Activated naive CD8-positive, alpha-beta T cell treated with anti-CD3 and anti-CD28 coated beads, Interleukin-2, amount 50 U/mL, for 24 hours (primary cell): ENCODE data around the gene CAMKK2.
"Not testable (repeated sequence)": the region's sequence is repeated elsewhere in the genome, so short reads cannot be mapped to it uniquely, and the experiment has no call there.

Experiments
- ATAC-seq: fragments of 150-1000 bp; cut with Tn5 transposase; one replicate; pipeline ENCODE4 v1.10.0; 2021
- DNase-seq: peaks from one replicate; pipeline ENCODE4 v3.0.0; 2021
- H3K27ac Mint-ChIP-seq: one replicate; pipeline ENCODE4 v1.8.0; 2021; ENCODE audit warnings: mild to moderate bottlenecking, mixed read lengths
- H3K27me3 Mint-ChIP-seq: one replicate; pipeline ENCODE4 v1.8.0; 2021; ENCODE audit warnings: mixed read lengths
- H3K36me3 Mint-ChIP-seq: one replicate; pipeline ENCODE4 v1.8.0; 2021; ENCODE audit warnings: low read depth, mixed read lengths
- H3K4me1 Mint-ChIP-seq: one replicate; pipeline ENCODE4 v1.8.0; 2021; ENCODE audit warnings: mixed read lengths
- H3K4me3 Mint-ChIP-seq: one replicate; pipeline ENCODE4 v1.8.0; 2021; ENCODE audit warnings: mild to moderate bottlenecking, moderate library complexity, mixed read lengths
- H3K9me3 Mint-ChIP-seq: one replicate; pipeline ENCODE4 v1.8.0; 2021; ENCODE audit warnings: mixed read lengths

CAMKK2 gene

DNA sequence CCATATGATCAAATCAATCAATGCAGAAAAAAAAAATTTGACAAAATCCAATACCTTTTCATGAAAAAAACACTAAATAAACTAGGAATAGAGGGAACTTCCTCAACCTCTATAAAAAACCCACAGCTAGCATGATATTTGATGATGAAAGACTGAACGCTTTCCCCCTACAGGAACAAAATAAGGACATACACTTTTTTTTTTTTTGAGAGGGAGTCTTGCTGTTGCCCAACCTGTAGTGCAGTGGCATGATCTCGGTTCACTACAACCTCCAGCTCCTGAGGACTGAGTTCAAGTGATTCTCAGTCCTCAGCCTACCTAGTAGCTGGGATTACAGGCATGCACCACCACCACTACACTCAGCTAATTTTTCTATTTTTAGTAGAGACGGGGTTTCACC is 17.9 kb upstream of the CAMKK2 start:
- Mint-ChIP-seq H3K36me3 (peaks cover 57% of the 10 kb centered on the region), H3K9me3 (no peaks in the 10 kb centered on the region)
- ATAC-seq = no peak

DNA sequence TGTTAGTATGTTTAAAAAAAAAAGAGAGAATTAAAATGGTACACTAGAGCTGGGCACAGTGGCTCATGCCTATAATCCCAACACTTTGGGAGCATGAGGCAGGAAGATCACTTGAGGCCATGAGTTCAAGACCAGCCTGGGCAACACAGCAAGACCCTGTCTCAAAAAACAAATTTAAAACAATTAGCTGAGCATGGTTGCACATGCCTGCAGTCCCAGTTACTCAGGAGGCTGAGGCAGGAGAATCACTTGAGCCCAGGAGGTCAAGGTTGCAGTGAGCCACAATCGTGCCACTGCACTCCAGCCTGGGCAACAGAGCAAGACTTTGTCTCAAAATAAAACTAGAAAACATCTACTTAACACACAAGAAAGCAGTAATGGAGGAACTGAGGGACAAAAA is 13.7 kb upstream of the CAMKK2 start:
- not testable (repeated sequence) for DNase-seq, H3K4me3 Mint-ChIP-seq, H3K27ac Mint-ChIP-seq, H3K9me3 Mint-ChIP-seq, ATAC-seq, H3K27me3 Mint-ChIP-seq
- peaks cover 42% of the 10 kb centered on the region for H3K36me3 Mint-ChIP-seq
- H3K4me1 Mint-ChIP-seq = peaks cover 21% of the 10 kb centered on the region

More for the DNA sequence above, 17.9 kb upstream of the CAMKK2 start:
- Mint-ChIP-seq H3K4me1 (peaks cover 34% of the 10 kb centered on the region), H3K4me3 (no peak overlapping the region), H3K27me3 (no peaks in the 10 kb centered on the region), H3K27ac (no peak overlapping the region)
- no peak for DNase-seq

DNA sequence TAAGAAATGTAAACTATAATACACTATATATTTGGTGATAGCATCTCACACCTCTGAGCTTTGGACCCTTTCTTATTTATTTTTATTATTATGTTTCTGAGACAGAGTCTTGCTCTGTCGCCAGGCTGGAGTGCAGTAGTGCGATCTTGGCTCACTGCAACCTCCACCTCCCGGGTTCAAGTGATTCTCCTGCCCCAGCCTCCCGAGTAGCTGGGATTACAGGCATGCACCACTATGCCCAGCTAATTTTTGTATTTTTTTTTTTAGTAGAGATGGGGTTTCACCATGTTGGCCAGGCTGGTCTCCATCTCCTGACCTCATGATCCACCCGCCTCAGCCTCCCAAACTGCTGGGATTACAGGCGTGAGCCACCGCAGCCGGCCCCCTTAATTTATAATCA is 10.9 kb upstream of the CAMKK2 start:
- not testable (repeated sequence) for H3K4me1 Mint-ChIP-seq, H3K4me3 Mint-ChIP-seq, H3K27ac Mint-ChIP-seq, ATAC-seq, H3K27me3 Mint-ChIP-seq, H3K9me3 Mint-ChIP-seq, DNase-seq
- H3K36me3 Mint-ChIP-seq = peaks cover 30% of the 10 kb centered on the region

DNA sequence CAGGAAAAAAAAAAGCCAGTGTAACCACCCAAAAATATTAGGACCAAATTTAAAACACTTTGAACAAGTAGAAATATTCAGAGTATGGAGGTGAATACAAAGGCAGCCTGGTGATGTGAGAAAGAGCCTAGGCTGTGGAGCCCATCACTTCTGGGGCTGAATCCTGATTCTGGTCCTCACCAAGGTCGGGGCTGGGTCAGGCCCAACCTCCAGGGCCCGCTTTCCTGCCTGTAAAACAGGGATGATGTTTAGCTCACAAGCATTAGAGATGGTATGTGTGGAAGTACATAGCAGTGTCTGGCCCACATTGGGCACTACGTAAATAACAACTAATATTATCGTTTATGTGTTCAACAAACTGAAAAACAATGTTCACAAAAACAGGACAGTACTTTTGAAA is 7.8 kb upstream of the CAMKK2 start:
- H3K9me3 Mint-ChIP-seq = no peaks in the 10 kb centered on the region
- H3K27ac Mint-ChIP-seq = no peak overlapping the region
- DNase-seq = no peak
- peaks cover 11% of the 10 kb centered on the region for H3K36me3 Mint-ChIP-seq
- no peak overlapping the region for H3K4me3 Mint-ChIP-seq
- no peak for ATAC-seq
- no peaks in the 10 kb centered on the region for H3K27me3 Mint-ChIP-seq
- no peaks in the 10 kb centered on the region for H3K4me1 Mint-ChIP-seq

DNA sequence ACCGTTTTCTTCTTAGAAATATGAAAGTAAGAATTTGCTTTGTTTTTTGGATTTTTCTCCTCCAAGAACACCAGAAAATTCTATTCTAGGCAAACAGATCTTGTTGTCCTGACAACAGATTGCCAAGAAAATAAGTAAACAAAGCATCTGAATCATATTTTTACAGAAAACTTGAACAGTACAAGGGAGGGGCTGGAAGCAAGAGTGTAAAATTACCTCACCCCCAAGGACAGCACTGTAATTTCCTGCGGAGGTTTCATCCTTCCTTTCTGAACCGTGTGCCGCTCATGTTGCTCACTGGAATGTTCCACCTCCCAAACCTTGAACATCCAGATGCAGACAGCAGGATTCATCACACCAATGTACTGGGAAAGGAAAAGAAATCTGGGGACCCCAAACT is 5.4 kb upstream of the CAMKK2 start:
- Mint-ChIP-seq H3K4me1 (peaks cover 9% of the 10 kb centered on the region), H3K27ac (no peak overlapping the region), H3K36me3 (no peaks in the 10 kb centered on the region), H3K27me3 (no peaks in the 10 kb centered on the region), H3K9me3 (no peaks in the 10 kb centered on the region), H3K4me3 (no peak overlapping the region)
- DNase-seq (no peak), ATAC-seq (no peak)

DNA sequence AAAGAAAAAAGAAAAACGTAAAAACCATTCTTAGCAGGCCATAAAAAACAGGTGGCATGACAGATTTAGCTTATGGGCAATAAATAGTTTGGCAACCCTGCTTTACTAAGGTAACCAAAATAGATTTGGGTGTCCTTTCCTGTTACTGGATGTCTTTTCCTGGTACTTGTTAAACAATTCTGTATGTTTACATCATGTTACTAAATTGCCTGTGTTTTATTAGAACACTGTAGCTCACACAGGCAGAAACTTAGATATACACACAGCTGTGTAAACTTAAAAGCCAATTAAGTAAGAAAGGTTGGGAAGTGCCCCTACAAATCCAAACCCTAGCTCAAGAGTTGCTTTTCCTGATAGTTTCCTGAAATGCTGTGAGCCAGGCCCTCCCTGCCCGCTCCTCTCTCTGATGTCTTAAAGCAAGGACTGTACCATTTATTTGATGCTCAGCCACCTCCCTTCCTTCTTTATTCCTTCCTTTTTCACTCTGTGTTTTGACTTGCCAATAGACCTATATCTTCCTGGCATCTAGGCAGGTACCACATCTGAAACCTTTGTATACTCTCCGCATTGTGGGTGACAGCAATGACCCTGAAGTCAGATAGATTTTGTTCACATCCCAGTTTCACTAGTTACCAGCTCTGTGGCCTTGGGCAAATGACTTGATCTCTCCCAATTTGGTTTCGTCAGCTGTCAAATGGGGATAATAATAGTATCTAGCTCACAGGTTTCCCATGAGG is 3.7 kb upstream of the CAMKK2 start:
- Mint-ChIP-seq H3K9me3 (no peaks in the 10 kb centered on the region), H3K4me1 (peaks cover 12% of the 10 kb centered on the region), H3K36me3 (no peaks in the 10 kb centered on the region), H3K4me3 (no peak overlapping the region), H3K27ac (no peak overlapping the region), H3K27me3 (no peaks in the 10 kb centered on the region)
- ATAC-seq (no peak), DNase-seq (no peak)

DNA sequence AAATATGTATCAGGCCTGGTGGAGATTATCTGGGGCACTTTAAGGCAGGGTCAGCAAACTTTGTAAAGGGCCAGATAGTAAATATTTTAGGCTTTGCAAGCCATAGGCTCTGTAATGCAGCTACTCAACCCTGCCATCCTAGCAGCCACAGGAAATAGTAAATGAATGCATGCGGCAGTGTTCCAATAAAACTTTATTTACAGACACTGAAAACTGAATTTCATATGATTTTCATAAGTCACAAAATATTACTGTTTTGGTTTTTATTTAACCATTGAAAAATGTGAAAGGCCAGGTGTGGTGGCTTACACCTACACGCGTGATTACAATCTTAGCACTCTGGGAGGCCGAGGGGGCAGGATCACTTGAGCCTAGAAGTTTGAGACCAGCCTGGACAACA is 3.2 kb upstream of the CAMKK2 start:
- Mint-ChIP-seq H3K9me3 (no peaks in the 10 kb centered on the region), H3K4me1 (peaks cover 16% of the 10 kb centered on the region), H3K36me3 (no peaks in the 10 kb centered on the region), H3K27me3 (no peaks in the 10 kb centered on the region), H3K4me3 (no peak overlapping the region), H3K27ac (no peak overlapping the region)
- DNase-seq (no peak), ATAC-seq (no peak)

DNA sequence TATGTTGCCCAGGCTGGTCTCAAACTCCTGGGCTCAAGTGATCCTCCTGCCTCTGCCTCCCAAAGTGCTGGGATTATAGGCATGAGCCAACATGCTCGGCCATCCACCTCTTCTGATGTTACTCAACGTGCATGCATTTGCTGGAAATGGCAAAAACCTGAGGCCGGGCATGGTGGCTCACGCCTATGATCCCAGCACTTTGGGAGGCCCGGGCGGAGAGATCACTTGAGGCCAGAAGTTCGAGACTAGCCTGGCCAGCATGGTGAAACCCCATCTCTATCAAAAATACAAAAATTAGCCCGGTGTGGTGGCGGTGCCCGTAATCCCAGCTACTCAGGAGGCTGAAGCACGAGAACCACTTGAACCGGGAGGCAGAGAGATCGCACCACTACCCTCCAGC is 1.9 kb upstream of the CAMKK2 start:
- H3K9me3 Mint-ChIP-seq, H3K27me3 Mint-ChIP-seq, ATAC-seq, H3K4me3 Mint-ChIP-seq, DNase-seq, H3K27ac Mint-ChIP-seq, H3K36me3 Mint-ChIP-seq: not testable (repeated sequence)
- peaks cover 22% of the 10 kb centered on the region for H3K4me1 Mint-ChIP-seq

DNA sequence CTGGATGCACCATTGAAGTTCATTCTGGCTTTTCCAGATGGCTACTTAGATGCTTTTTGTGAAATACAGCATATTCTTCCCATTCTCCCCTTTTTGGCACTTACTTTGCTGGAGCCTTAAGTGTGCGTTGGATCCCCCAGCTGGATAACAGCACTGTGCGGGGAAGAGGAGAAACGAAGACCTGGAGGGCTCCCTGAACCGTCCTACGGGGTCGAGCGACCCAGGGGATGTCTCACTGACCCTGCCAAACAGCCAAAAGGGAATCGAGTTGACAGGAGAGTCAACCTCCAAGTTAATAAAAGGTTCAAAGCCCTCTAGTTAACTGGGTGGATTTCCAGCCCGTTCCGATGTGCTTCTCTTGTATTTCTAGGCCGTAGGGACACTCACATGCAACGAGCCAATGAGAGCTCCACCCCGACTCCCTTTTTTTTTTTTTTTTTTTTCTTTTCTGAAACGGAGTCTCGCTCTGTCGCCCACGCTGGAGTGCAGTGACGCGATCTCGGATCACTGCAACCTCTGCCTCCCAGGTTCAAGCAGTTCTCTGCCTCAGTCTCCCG is 1.0 kb upstream of the CAMKK2 start:
- Mint-ChIP-seq H3K9me3 (no peaks in the 10 kb centered on the region), H3K4me3 (peak overlapping the region; percentile 80), H3K36me3 (peaks cover 2% of the 10 kb centered on the region), H3K27ac (peak overlapping the region; percentile 59), H3K27me3 (no peaks in the 10 kb centered on the region), H3K4me1 (peaks cover 22% of the 10 kb centered on the region)
- ATAC-seq = peak; percentile 13
- peak; percentile 67 for DNase-seq

DNA sequence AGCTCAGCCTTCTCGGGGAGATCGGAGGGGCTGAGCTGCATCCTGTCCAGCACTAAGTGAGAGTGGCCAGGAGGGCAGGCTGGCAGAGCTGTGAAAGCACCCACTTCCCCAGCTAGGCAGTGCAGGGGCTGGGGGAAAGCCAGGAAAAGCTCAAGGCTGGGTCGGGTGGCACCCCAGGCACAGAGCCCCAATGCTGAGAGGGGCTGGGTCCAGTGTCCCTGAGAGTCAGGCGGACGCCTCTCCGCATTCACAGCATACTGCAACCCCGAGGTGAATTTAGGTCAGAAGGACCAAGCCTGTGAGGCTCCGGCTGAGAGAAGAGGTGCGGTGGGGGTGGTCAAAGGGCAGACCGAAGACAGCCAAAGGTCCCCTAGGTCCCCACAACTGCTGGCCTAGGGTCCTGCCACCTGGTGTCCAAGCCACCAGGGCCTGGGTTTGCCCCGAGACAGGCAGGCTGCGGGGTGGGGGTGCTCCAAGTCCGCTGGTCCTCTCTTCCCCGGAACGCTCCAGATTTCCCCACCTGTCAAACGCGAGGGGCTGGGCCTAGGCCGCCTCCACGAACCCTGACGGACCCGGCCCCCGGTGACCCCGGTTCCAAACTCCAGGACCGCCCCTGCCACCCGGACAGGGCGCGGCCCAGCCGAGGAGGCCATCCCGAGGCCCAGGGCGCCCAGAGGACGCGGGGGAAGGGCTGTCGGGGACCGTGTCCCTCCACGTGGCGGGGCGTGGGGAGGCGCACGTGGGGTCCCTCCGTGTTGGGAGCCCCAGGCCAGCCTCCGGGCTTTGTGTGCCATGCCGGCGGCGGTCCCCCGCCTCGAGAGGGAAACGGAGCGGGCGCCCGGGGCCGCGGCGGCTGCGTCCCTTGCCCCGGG is 527 bp downstream of the CAMKK2 start:
- H3K4me1 Mint-ChIP-seq = peaks cover 24% of the 10 kb centered on the region
- H3K9me3 Mint-ChIP-seq = no peaks in the 10 kb centered on the region
- peak; percentile 46 for DNase-seq
- no peaks in the 10 kb centered on the region for H3K27me3 Mint-ChIP-seq
- ATAC-seq = peak; percentile 29
- peaks cover 12% of the 10 kb centered on the region for H3K36me3 Mint-ChIP-seq
- H3K27ac Mint-ChIP-seq = peak overlapping the region; percentile 73
- peak overlapping the region; percentile 90 for H3K4me3 Mint-ChIP-seq

DNA sequence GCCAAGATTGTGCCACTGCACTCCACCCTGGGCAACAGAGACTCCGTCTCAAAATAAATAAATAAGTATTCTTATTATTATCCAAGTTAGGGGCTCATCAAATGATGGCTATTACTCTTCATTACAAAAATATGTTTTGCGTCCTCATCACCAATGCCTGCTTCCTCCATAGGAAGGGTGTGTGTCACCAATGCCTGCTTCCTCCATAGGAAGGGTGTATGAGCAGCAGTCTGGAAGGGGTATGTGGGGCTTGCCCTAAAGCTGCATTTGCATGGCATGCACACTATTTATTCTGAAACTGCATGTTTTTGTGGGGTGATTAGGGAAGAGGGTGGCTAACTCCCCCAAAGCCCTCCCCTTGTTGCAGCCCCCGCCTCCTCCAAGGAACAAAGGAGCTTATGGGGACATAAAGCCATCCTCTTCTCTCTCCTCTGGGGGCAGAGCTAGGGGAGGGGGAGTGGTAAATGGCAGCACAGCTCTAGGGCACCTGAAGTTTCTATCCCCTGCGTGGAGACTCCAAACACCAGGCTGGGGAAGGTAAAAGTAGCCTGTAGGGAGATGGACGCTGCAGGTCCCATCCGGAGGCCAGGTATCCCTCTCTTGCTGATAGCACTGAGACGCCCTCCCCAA is 1.3 kb downstream of the CAMKK2 start:
- no peaks in the 10 kb centered on the region for H3K9me3 Mint-ChIP-seq
- H3K27ac Mint-ChIP-seq = peak overlapping the region; percentile 73
- DNase-seq (peak; percentile 9), ATAC-seq (no peak)
- peaks cover 24% of the 10 kb centered on the region for H3K4me1 Mint-ChIP-seq
- peak overlapping the region; percentile 90 for H3K4me3 Mint-ChIP-seq
- peaks cover 13% of the 10 kb centered on the region for H3K36me3 Mint-ChIP-seq
- no peaks in the 10 kb centered on the region for H3K27me3 Mint-ChIP-seq

DNA sequence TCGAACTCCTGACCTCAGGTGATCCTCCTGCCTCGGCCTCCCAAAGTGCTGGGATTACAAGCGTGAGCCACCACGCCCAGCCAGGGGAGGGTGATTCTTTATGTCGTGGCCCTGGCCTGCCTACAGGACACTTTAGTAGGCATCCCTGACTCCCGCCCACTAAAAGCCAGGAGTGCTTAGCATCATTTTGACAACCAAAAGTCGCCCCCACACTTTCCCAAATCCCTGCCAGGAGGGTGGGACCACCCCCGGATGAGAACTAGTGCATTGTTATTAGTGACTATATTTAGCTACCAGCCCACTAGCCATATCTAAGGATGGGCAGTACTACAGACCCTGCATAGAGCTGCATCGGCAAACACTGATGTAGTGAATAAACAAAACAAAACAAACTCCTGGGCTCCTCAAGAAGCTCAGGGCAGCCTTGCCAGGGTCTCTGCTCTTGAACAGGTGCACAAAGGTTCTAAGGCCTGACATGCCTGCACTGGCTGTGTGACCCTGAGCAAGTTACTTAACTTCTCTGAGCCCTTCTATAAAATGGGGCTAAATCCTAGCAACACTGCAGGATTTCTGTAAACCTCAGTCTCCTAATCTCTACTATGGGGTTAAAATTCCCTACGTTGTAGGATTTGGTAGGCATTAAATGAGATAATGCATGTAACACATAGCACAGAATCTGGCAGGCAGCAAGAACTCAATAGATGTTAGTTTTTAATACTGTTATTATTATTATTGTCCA is 2.2 kb downstream of the CAMKK2 start:
- ATAC-seq (no peak), DNase-seq (no peak)
- Mint-ChIP-seq H3K9me3 (no peaks in the 10 kb centered on the region), H3K27me3 (no peaks in the 10 kb centered on the region), H3K4me1 (peaks cover 24% of the 10 kb centered on the region), H3K27ac (no peak overlapping the region), H3K4me3 (no peak overlapping the region), H3K36me3 (peaks cover 16% of the 10 kb centered on the region)

DNA sequence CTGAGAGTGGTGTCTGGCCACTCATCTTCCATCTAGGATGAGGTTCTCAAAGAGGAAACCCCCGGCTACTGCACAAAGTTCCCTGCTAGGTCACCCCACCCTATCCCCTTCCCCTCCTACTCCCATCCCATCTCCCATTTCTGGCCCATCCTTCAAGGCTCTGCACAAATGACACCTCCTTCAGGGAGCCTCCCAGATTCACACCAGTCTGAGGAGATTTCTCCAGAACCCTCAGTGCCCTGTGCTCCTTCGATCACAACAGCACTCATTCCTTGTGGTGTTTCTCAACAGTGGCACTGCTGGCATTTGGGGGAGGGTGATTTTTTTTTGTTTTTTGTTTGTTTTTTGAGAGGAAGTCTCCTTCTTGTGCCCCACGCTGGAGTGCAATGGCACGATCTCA is 2.9 kb downstream of the CAMKK2 start:
- peaks cover 26% of the 10 kb centered on the region for H3K4me1 Mint-ChIP-seq
- H3K27ac Mint-ChIP-seq = no peak overlapping the region
- no peak overlapping the region for H3K4me3 Mint-ChIP-seq
- DNase-seq (no peak), ATAC-seq (no peak)
- no peaks in the 10 kb centered on the region for H3K27me3 Mint-ChIP-seq
- no peaks in the 10 kb centered on the region for H3K9me3 Mint-ChIP-seq
- H3K36me3 Mint-ChIP-seq = peaks cover 16% of the 10 kb centered on the region

DNA sequence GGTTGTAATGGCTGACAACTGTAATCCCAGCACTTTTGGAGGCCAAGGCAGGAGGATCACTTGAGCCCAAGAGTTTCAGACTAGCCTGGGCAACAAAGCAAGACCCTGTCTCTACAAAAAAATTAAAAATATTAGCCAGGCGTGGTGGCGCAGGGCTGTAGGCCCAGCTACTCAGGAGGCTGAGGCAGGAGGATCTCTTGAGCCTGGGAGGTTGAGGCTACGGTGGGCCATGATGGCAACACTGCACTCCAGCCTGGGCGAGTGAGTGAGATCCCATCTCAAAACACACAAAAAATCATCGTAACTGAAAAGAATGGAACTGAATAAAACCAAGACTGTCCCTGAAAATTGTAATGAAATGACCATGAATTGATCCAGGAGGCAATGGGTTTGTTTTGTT is 6.1 kb downstream of the CAMKK2 start:
- Mint-ChIP-seq H3K4me1 (peaks cover 20% of the 10 kb centered on the region), H3K9me3 (no peaks in the 10 kb centered on the region), H3K36me3 (peaks cover 16% of the 10 kb centered on the region), H3K27me3 (no peaks in the 10 kb centered on the region), H3K27ac (no peak overlapping the region), H3K4me3 (no peak overlapping the region)
- no peak for DNase-seq
- ATAC-seq = no peak
